Right lung (tissue), 5 donors: Measurements from ENCODE around the gene HDLBP. TPM values are rescaled to one million over a fixed set of nuclear protein-coding genes. Genes with fewer than 3 reads are reported as not detected.
A peak's percentile ranks its signal among the peaks of the same experiment; 100 is the strongest.

Experiments used
- DNase-seq, 2 donors: peaks; one replicate each; pipeline ENCODE4 v3.0.0-alpha.2; 2013
- polyA plus RNA-seq, 5 donors: library from polyadenylated mRNA; unstranded; fragments of 120-200 nt; gene quantifications; one replicate each; pipeline versions ENCODE4 v1.2.1 to v1.2.3, GENCODE V29; 2013; ENCODE audit warnings: inconsistent platforms in 1 of 5, low replicate concordance in 1 of 5; ENCODE audit not compliant: insufficient read length in 5 of 5, insufficient read depth in 1 of 5

HDLBP gene
- polyA plus RNA-seq, 5 donors = 301 to 450 (median 371) TPM

DNA sequence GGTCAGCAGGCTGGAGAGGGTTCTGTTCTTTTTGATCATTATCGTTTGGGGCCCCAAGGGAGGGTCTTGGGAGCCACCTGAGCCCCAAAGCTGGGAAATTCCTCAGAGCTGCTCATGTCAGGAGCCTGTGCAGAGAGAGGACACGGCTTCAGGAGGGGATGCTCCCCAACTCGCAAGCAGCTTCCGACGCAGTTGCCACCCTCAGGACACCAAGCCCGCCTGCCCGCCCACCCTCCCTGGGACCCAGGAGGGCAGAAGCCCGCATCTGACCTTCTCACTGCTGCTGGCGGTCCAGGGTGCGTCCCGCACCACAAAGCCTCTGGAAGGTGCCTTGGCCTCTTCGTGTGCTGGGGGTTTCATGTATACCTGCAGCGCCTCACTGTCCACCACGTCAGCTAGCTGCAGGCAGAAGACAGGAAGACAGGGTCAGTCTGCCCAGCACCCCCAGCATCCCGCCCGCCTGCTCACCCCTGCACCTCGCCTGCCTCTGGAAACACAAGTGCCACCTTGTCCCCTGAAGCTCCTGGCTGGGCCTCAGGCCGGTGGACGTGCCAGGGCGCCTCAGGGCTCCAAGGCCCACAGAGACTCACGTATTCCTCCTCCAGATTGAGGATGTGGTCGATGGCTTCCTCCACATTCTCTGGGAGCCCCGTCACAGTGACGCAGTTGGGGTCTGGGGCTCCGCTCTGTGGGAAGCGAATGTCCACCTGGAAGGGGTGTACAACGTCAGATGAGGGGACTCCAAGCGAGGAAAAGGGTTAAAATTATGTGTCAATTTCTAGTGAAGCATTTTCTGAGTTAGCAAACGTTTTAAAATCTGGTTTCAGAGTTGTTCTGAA is 85.7 kb downstream of the HDLBP start:
- no peak for DNase-seq

DNA sequence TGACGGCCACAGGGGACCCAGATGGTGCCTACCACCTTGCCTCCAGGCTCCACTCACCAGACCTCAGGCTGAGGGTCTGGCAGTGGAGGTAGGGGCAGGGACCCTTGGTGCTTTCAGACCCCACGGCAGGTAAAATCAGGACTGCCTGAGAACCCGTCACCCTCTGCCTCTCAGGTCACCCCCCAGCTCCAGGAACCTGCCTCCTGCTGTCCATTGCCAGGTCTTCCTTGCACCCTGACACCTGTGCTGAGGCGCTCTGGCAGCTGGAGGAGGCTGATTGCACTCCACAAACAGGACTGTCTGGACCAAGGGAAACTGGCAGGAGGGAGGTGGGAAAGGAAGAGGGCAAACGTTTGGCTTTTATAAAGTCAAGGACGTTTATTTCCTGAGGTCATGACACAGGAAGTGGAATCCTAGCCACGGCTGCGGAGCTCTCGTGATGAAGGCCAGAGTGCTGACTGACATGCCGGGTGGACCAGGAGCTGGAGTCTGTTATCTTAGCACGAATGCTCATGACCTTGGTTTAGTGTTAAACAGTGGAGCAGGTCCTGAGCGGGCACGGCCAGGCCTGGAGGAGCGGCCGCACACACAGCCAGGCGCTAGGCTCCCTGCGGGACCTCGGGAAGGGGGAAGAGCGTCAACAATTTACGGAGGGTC is 86.5 kb downstream of the HDLBP start:
- no peak for DNase-seq

DNA sequence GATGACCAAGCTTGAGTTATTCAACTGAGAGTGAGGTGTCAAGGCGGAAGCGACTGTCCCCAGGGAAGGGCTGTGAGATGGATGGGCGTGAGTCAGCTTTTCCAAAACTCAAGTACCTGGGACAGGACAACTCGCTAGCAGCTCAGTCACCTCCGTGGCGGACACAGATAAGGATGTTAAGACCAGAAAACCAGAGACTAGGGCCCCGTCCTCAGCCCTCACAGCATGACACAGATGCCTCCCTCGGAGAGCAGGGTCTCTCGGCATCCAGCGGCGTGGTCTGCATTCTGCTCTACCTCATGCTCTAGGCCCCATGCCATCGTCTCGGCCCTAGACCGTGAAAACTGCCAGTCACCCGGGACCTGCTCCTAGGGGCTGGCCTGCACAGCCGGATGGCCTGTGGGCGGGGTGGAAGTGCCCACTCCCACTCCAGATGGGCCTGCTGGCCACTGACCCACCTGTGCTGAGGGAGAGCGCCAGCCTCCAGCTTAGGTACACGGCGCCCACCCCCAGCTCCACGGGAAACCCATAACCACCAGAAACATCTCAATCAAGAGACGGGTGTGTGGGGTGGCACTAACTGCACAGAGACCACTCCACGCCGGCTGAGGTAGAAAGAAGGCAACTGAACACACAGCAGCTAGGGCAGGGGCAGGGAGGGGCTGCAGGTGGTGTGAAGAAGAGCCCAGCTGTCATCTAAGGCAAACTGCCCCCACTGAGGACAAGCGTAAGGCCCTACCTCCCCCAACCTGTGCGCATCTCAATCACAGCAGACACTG is 87.2 kb downstream of the HDLBP start:
- no peak for DNase-seq

DNA sequence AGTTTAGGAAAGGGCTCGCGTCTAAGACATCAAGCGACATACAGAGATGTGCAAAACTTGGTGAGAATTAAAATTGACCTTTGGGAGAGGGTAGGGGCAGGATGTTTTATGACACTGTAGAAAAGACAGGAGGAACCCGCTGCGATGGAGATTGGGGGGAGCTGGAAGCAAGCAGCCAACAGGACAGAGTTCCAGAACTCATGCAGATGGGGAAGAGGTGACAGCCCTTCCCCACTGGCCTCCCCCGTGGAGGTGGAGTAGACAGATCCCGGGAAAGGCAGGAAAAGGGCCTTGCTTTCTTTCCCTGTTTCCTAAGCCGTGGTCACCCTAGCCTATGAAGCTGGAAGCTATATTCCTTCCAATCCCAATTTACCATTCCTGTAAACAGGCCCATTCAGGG is 87.9 kb downstream of the HDLBP start:
- no peak for DNase-seq

DNA sequence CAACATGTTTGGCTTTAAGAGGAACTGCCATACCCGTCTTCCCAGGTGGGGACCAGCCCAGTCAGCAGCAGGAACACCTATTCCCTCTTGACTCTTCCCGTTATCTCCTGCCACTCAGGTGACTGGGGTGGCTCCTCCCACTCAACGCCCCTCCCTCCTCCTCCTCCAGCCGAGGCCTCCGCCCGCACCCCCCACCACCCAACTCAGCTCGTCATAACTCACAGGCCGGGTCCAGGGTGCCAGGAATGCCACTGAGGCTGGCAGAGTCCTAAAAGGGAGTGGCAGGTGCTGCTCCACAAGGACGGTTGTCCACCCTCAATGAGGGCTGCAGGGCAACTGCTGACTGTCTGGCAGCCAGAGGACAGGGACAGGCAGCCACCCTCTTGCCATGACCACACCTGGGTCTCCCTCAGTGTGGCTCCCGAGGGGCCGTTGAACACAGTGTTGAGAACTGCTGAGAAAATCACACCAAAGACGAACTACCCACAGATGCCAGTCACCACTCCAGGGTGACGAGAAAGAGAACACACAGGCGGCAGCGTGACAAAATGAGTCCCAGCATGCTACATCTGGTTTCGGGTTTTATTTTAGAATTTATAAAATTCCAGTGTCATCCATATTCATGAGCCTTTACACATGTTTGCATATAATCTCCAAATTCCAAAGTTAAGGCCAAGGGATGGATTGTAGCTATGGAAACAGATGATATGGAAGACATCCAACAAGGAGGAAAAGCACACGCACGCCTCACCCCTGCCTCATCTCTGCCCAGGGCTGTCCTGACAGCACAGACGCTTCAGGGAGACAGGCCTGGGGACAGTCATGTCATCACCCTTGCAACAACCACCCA is 88.5 kb downstream of the HDLBP start:
- no peak for DNase-seq

DNA sequence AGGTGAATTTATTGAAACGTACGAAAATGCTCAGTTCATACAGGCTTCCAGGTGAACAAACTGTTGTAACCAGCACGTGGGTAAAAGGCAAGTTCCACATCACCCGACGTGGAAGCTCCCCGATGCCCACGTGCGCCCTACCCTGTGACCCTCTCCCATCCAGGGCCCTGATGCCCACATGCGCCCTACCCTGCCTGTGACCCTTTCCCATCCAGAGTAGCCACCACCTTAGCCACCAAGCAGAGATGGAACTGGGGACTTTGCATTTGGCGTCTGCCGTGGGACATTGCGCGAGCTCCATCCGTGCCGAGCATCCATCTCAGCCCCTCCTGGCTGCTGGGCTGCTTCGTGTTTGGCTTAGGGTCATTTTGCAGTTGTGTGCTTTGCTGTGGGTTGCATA is 89.5 kb downstream of the HDLBP start:
- no peak for DNase-seq

DNA sequence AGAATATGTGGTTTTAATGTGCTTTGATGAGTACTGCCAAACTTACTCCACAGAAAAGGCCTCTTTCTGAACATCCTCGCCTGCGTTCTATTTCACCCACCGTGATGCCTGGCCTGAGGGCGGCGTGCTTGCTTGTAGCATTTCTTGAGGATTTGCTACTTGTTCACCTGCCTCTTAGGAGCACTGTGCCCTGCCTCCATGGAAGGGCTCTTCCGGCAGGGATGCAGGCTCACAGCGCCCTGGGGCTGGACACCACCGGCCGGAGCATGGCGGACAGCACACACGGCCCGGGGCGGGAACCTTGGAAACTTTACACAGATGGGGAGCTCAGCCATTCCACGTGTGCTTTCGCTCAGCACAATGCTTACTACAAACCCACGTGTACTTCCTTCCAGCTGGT is 89.9 kb downstream of the HDLBP start:
- DNase-seq = no peak

DNA sequence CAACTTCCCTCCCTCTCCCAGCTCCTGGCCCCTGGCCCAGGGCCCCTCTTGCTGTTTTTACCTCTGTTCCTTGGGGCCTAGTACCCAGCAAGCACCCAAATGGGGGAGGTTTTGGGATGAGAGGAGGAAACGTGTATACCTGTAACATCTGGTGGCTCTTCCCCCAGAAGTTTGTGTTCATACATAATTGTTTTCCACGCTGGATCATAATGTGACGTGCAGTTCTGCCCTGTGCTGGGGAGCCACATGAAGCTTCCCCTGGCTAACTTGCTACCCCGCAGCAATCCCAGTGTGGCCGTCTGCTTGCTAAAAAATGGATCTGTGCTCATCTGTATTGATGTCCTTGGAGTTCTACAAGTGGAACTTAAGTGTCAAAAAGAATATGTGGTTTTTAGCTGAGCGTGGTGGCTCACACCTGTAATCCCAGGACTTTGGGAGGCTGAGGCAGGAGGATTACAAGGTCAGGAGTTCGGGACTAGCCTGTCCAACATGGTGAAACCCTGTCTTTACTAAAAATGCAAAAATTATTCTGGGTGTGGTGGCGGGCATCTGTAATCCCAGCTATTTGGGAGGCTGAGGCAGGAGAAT is 90.5 kb downstream of the HDLBP start:
- DNase-seq = no peak

DNA sequence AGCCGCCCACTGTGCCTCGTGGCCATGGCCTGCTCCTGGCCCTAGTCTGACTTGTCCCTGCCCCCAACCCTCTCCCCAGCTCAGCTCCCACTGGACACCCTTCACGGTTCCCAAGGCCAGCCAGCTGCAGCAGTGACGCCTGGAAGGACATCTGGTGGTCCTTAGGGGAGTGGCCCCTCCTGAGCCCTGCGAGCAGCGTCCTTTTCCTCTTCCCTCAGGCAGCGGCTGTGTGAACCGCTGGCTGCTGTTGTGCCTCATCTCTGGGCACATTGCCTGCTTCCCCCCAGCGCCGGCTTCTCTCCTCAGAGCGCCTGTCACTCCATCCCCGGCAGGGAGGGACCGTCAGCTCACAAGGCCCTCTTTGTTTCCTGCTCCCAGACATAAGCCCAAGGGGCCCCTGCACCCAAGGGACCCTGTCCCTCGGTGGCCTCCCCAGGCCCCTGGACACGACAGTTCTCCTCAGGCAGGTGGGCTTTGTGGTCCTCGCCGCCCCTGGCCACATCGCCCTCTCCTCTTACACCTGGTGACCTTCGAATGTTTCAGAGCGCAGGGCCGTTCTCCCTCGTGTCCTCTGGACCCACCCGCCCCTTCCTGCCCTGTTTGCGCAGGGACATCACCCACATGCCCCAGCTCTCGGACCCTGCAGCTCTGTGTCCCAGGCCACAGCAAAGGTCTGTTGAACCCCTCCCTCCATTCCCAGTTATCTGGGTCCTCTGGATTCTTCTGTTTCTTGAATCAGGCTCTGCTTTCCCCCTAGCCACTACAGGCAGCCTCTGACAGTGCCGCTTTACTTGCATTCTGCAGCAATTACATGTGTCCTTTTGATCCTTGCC is 91.2 kb downstream of the HDLBP start:
- DNase-seq = peak; percentile 20 to 23

DNA sequence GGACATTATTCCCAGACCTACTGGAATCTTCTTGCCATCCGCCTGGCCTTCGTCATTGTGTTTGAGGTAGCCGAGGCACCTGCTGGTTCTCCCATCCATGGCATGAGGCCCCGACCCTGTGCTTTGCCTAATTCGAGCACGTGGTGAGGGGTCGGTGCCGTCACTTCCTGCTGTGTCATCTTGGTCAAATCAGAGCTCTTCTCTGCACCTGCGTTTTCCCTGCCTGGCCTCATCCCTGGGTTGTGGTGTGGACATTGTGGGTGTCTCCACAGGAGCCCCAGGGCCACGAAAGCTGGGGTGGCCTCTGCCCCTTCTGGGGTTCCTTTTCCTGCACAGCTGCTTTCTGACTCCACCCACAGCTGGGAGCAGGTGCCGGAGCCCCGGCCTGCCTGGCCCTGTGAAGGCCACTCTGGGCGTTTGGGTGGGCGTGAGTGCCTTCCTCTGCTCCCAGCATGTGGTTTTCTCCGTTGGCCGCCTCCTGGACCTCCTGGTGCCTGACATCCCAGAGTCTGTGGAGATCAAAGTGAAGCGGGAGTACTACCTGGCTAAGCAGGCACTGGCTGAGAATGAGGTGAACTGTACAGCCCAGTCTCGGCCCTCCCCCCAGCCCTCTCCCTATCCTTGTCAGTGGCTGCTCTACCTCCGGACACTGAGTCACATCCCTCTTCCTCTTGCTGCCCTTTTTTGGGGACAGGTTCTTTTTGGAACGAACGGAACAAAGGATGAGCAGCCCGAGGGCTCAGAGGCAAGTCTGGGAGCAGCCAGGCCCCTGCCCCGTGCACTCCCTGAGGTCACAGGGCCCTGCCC is 92.1 kb downstream of the HDLBP start:
- no peak for DNase-seq

DNA sequence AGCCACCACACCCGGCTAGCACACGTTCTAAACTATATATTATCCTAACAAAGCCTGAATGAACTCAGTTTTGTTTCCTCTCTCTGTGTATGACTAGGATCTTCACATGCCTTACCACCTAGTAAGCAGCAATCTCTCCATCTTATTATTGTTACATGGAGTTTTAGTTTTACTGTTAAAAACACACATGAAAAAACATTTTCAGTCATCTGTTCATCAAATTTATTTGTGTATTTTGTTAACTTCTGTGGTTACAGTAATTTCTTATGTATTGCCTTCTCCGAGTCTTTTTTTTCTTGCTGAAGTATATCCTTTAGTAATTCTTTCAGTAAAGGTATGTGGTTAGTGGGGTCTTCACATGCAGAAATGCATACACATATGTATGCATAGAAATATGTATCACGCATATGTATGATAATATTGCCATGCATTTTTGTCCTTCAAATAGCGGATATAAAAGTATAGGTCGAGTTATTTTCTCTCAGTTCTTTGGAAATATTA is 95.6 kb downstream of the HDLBP start:
- DNase-seq = no peak

DNA sequence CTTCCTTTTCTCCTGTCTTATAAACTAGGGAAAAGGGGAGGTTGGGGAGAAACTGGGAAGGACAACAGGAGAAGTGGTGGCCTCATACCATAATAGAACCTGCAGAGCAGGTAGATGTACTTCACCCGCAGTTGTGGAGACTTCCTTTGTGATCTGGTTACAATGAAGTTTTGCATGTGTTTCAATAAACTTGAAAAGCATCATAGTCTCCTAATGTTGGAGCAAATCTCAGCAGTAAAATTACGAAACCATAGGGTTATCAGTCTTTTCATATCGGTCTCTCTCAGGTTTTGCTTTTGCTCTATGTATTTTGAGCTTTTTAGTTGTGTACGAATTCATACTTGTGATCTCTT is 96.5 kb downstream of the HDLBP start:
- DNase-seq = no peak

DNA sequence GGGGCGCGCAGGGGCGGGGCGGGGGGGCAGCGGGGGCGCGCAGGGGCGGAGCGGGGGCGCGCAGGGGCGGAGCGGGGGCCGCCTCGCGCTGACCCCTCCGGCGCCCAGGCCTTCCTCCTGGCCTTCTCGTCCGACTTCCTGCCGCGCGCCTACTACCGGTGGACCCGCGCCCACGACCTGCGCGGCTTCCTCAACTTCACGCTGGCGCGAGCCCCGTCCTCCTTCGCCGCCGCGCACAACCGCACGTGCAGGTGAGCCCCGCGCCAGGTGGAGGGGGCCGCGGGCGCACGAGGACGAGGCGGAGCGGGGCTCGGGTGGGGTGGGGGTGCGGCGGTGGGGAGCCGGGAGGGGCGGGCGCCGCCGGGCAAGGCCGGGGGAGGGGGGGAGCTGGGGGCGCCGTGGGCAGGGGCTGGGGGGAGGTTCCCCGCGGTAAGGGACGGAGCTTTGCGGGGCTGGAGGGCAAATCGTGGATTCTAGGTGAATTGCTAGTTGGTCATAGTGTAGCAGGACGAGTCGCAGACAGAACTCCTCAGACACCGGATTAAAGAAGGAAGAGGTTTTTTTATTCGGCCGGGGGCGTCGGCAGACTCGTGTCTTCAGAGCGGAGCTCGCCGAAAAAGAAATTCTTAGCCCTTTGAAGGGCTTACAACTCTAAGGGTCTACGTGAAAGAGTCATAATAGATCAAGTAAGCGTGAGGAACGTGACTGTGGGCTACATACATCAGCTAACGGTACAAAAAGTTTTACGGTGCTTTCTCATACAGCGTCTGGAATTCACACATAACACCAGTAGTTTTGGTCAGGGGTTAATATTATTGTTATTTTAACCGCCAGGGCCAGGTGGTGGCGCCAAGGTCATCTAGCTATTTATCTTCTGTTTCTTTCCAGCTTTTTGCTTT is 97.1 kb downstream of the HDLBP start:
- DNase-seq = peak; percentile 34 to 45

DNA sequence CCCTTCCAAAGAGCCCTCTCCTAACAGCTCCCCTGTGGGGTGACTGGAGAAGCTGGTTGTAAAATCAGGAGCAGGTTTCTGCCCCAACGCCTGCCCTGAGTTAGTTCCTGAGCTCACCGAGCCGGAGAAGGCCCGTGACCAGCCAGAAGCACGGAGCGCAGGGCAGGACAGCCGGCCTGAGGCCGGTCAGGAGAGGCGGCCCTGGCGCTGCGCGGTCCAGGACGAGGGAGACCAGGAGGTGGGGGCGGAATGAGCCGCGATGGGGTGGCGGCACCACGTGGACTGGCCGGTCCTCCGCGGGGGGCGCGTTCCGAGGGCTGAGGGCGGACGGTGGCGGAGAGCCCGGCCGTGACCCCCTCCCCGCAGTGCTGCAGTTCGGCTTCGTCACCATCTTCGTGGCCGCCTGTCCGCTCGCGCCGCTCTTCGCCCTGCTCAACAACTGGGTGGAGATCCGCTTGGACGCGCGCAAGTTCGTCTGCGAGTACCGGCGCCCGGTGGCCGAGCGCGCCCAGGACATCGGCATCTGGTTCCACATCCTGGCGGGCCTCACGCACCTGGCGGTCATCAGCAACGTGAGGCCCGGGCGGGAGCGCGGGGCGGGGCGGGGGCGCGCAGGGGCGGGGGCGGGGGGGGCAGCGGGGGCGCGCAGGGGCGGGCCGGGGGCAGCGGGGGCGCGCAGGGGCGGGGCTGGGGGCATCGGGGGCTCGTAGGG is 98.0 kb downstream of the HDLBP start:
- peak; percentile 70 to 81 for DNase-seq

DNA sequence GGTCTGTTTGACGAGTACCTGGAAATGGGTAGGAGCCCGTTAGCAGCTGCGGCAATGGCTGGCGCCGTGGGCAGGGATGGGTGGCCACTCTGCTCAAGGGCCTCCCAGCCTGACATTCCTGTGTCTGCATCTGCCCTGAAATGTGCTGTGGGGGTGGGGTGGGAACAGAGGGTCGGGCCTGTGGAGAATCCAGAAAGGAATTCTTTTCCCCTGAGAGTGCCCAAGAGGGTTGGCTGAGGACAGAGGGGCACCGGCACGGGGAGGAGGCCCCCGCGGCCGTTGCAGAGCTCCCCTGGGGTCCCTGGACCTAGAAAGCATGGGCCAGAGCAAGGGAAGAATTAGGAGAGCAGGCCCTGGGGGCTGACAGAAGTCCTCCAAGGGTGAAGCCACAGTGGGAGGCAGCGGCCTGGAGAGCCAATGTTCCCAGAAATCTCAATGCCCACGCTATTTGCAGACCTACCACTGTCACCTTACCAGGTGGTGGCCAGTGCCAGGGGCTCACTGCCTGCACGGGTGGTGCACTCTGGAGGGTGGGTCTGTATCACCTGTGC is 99.2 kb downstream of the HDLBP start:
- no peak for DNase-seq

DNA sequence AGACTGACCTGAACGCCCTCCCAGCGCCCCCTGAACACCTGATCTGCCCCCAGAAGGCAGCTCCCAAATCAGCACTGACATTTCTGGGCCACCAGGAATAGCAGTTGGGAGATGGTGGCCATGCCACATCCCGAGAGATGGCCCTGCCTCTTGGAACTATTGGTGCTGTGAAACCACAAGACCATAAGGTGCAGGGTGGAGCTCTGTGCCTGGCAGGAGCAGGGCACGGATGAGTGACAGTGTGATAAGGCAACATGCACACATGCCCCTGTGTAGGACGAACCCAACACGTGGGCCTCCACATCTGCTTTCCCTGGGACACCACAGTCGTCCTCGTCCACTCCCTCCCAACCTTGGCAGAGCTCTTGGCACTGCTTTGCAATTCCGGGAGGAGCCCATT is 100.1 kb downstream of the HDLBP start:
- DNase-seq = no peak

DNA sequence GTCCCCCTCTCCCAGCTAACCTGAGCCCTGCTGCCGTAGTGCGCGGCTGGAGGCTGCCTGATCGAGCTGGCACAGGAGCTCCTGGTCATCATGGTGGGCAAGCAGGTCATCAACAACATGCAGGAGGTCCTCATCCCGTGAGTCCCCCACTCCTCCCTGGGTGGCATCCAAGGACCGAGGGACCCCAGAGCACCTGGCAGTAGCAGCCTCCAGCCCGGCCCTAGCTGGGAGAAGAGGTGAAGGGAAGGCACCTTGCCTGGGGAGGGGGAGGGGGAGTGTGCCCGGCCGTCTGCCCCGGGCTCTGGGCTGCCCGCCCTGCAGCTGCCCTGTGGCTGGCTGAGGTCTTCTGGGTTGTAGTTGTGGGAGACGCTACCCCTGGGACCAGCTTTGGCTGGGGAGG is 100.7 kb downstream of the HDLBP start:
- no peak for DNase-seq
